Measurements from ENCODE around the gene MCTP1. TPM values are rescaled to one million over a fixed set of nuclear protein-coding genes. Genes with fewer than 3 reads are reported as not detected.

MCTP1 gene
- total RNA-seq, 1 experiment from 2014 or later, result 0.44 TPM

- H3K27me3 ChIP-seq (ENCODE audit: insufficient read depth, low read length), result 0 out of 2 replicates have a peak, but pooled peaks cover 3% of the 10 kb centered on the region
- no peak overlapping the region for H3K9ac ChIP-seq (ENCODE audit: low read length)
- ATAC-seq (no peak), DNase-seq (ENCODE audit: low read depth, low spot score) (no peak)
- H3K4me1 ChIP-seq (ENCODE audit: control insufficient read depth in 1 of 2, insufficient read depth in 2 of 2, low read length in 2 of 2), result no peaks in the 10 kb centered on the region
- no peaks in the 10 kb centered on the region for H3K9me3 ChIP-seq (ENCODE audit: control insufficient read depth in 1 of 2, insufficient read depth in 1 of 2, low read depth in 1 of 2, low read length in 2 of 2)
- no peak overlapping the region for H2AFZ ChIP-seq (ENCODE audit: low read depth, low read length, poor library complexity, severe bottlenecking)
- H3K4me2 ChIP-seq (ENCODE audit: low read length), result no peak overlapping the region
- no peaks in the 10 kb centered on the region for H4K20me1 ChIP-seq (ENCODE audit: insufficient read depth)
- POLR2A ChIA-PET, result no interaction called here
- no peaks in the 10 kb centered on the region for H3K36me3 ChIP-seq (ENCODE audit: control insufficient read depth in 1 of 2, insufficient read depth in 2 of 2, low read length in 2 of 2)
- no peak overlapping the region for H3K27ac ChIP-seq (ENCODE audit: low read depth, low read length)
- intact Hi-C loops (cut with micrococcal nuclease), result no loop called here
- no peaks in the 10 kb centered on the region for H3K79me2 ChIP-seq (ENCODE audit: insufficient read depth, low read length)
- TF ChIP-seq ZBTB33 (IDR thresholded peaks at IDR 0.05; ENCODE audit: extremely low read depth, insufficient replicate concordance, low read length) (no peak), SRF (IDR thresholded peaks at IDR 0.05; ENCODE audit: low read depth) (no peak), ZFX (IDR thresholded peaks at IDR 0.05) (no peak), CEBPB (IDR thresholded peaks at IDR 0.05; ENCODE audit: low read depth) (no peak), POLR2A (IDR thresholded peaks at IDR 0.05; ENCODE audit: borderline replicate concordance, extremely low read depth, insufficient read depth, insufficient read length) (no peak), CTCF (IDR thresholded peaks at IDR 0.05 in 2 of 3, conservative IDR thresholded peaks at IDR 0.05 in 1 of 3; ENCODE audit: borderline replicate concordance in 1 of 3, insufficient read depth in 1 of 3, low read depth in 2 of 3, low read length in 2 of 3) (no peak), EZH2 (IDR thresholded peaks at IDR 0.05) (no peak), ELF1 (IDR thresholded peaks at IDR 0.05; ENCODE audit: borderline replicate concordance, low read depth) (no peak), POLR2AphosphoS5 (IDR thresholded peaks at IDR 0.05; ENCODE audit: low read depth, low read length) (no peak), SIN3A (IDR thresholded peaks at IDR 0.05; ENCODE audit: low read depth) (no peak), ATF3 (IDR thresholded peaks at IDR 0.05) (no peak), SP1 (IDR thresholded peaks at IDR 0.05; ENCODE audit: low read depth) (no peak), RAD21 (IDR thresholded peaks at IDR 0.05; ENCODE audit: low read depth) (no peak), TCF7L2 (IDR thresholded peaks at IDR 0.05; ENCODE audit: borderline replicate concordance, extremely low read depth, insufficient read depth, insufficient read length) (no peak), EGR1 (IDR thresholded peaks at IDR 0.05; ENCODE audit: low read depth) (no peak), JUND (IDR thresholded peaks at IDR 0.05) (no peak), REST (IDR thresholded peaks at IDR 0.05; ENCODE audit: low read depth) (no peak), EZH2phosphoT487 (IDR thresholded peaks at IDR 0.05; ENCODE audit: borderline replicate concordance) (no peak), FOSL1 (IDR thresholded peaks at IDR 0.05; ENCODE audit: low read depth) (no peak), MAX (IDR thresholded peaks at IDR 0.05) (no peak)
- H3K9me2 ChIP-seq (ENCODE audit: insufficient read depth), result no peaks in the 10 kb centered on the region
- CTCF ChIA-PET, result no interaction called here
- H3K4me3 ChIP-seq (replicated peaks in 1 of 2; ENCODE audit: low read depth in 1 of 2, low read length in 2 of 2), result no peak overlapping the region
- RAD21 ChIA-PET (ENCODE audit: low non-redundant PET in 1 of 2, low total read pairs in 2 of 2, uncharacterized antibody in 2 of 2, unreplicated experiment in 2 of 2), result no interaction called here
- BruUV-seq (replicated peaks), result no TSS peak
These were observed 136.4 kb downstream of the MCTP1 start for GRCh38 chr5:95148453-95148852.

All from HCT116 (cell line).